ENCODE results near the gene CENPV. TPM values are rescaled to one million over a fixed set of nuclear protein-coding genes. Genes with fewer than 3 reads are reported as not detected.
"Not testable (repeated sequence)": the region's sequence is repeated elsewhere in the genome, so short reads cannot be mapped to it uniquely, and the experiment has no call there.

CENPV gene
- polyA plus RNA-seq (ENCODE audit: low read depth in 6 of 6), result 10 to 100 TPM; 13.3 to 34.2 (median 15.9) TPM

DNA sequence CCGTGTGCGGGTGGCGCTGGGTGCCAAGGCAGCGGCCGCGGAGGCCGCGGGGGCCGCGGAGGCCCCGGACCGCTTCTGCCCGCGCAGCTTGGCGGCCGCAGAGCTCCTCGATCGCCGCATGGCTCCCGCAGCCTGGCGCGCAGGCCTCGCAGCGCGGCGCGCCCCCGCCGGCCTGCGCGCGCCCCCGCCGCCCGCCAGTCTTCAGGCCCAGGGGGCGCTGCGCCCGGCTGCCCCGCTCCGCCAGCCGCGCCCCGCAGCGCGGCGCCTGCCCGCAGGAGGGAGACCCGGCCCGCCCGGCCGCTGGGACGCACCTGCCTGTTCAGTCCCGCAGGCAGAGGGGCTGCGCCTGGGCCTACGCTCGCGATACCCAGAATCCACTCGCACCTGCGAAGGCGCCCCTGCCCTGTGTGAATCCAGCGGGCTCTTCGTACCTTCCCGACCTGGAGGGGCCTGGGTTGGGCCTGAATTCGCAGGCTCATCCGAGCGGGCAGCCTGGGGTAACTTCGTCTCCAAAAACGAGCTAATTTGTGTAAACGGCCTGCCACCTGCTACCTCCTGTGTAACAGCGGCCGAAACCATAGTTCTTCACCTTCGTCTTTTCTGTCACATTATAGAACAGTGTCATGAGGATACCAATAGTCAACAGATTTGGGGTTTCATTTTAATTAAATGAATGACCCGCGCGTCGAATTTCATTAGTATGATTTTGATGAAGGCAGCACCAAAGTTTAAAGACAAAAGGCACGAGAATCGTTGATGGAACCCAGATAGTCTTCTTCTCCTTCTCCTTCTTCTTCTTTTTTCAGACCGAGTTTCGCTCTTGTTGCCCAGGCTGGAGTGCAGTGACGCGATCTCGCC, at the start of gene CENPV:
Gene CENPV, minus strand, starts transcription at position 153 of the 858 bp plus-strand sequence. Its CDS starts 33 bp downstream, at position 120.
- Mint-ChIP-seq H3K27ac (peak within 1 kb of the TSS in 5 of 6 donors; percentile 44 to 89 (median 75)), H3K4me1 (peaks cover 6 to 14% (median 9%) of the 10 kb centered on the region in 3 donors), H3K9me3 (no peaks in the 10 kb centered on the region), H3K27me3 (no peaks in the 10 kb centered on the region), H3K4me3 (peak within 1 kb of the TSS; percentile 88 to 97 (median 94)), H3K36me3 (no peaks in the 10 kb centered on the region)
- ATAC-seq (ENCODE audit: low read depth in 2 of 2) (peak; percentile 79 to 82), DNase-seq (peak; percentile 69)

DNA sequence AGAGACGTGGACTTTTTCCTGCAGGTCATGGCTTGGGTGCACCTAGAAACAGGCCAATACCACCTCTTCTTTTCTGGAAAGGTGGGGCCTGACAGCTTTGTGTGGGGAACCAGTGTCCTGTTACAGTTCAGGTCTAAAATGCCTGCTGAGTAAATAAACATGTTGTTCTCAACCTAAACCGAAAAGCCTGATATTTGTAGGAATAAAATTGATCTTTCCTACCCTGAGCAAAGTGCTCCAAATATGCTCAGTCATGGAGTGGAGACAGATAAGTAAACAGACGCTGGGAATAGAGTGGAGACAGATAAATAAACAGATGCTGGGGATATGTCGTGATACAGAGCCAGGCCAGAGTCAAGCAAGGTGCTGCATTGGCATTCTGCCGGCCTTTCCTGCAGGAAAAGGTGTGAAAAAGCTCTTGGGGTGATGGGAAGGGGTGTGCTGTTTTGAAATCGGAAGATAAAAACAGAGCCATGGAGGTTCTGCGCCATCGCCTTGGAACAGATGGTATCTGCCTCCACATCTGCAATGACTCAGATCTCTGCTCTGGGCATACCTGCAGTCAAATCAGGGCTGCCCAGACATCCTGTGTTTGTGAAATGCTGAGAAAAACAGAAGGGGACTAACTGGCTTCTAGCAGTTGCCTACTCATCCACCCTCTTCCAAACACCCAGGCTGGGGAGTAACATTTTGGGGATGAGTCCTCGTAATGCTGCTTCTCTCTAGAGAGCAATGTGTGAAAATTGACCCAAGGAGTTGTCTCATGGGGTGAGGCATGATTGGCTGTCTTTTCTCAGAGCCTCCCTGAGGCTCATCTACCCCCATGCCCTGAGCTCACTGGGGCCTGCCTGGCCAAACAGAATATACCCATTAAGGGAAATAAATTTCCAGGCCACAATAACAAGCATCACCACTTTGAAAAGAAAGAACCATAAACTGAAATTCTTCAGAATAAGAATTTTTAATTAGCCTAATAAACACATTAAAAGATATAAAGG, 45.3 kb upstream of the CENPV start:
- Mint-ChIP-seq H3K27me3 (peaks cover 6 to 19% (median 11%) of the 10 kb centered on the region in 3 donors), H3K9me3 (no peaks in the 10 kb centered on the region), H3K36me3 (no peaks in the 10 kb centered on the region), H3K27ac (peak overlapping the region in 2 of 6 donors; percentile 32 to 54), H3K4me1 (peaks cover 5 to 9% (median 6%) of the 10 kb centered on the region in 3 donors), H3K4me3 (peak overlapping the region in 2 of 8 donors; percentile 6 to 32)
- ATAC-seq (ENCODE audit: low read depth in 2 of 2) (peak; percentile 60 to 78), DNase-seq (no peak)

DNA sequence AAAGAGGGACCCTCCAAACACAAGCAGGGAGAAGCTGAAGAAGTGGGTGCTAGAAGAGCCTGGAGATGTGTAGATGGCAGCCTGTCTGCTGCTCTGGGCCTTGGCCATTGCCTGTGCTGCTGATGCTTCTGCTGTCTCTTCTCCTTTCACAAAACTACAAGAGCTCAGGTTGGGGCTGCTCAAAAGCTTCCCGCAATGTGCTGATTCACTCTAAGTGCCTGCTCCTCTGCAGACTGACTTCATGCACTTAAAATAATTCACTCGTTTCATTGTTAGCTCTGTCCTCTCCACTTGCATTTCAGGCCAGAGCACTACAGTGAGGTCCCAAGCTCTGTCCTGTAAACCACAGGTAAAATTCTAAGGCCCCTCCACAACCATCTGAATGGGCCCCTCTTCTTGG, 43.4 kb upstream of the CENPV start:
- not testable (repeated sequence) for H3K4me1 Mint-ChIP-seq; H3K9me3 Mint-ChIP-seq; DNase-seq; H3K36me3 Mint-ChIP-seq; ATAC-seq (ENCODE audit: low read depth in 2 of 2); H3K4me3 Mint-ChIP-seq
- Mint-ChIP-seq H3K27ac (peak overlapping the region in 3 of 6 donors; percentile 24 to 85 (median 83)), H3K27me3 (peaks cover 6 to 14% (median 8%) of the 10 kb centered on the region in 3 donors)

DNA sequence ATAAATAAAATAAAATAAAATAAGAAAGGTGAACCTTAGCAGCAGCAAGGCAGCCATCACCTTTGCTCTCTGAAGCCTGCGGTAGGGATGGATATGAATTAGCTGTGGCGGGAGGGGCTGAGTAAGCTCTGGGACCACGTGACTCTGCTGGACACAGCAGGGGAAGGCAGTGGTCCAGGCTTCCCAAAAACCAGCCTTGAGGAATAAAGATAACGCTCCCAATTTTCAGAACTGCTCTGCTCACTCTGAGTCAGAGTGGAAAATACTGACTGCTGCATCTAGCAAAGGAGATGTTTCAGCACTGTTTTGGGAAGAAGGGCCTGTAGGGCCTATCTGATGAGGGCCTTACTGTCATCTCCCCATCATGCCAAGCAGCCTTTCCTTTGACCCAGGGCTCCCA, 42.6 kb upstream of the CENPV start:
- H3K36me3 Mint-ChIP-seq, H3K4me3 Mint-ChIP-seq: not testable (repeated sequence)

DNA sequence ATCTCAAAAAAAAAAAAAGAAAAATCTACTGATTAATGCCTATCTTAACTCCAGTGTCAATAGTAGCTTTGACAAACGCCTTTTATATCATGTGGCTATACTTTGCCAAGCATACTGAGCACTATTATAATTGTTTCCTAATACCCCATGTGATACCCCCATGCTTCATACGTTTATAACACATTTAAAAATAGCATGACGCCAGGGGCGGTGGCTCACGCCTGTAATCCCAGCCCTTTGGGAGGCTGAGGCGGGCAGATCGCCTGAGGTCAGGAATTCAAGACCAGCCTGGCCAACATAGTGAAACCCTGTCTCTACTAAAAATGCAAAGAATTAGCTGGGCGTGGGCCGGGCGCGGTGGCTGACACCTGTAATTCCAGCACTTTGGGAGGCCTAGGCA, 39.2 kb upstream of the CENPV start:
- not testable (repeated sequence) for H3K4me1 Mint-ChIP-seq; H3K4me3 Mint-ChIP-seq; ATAC-seq (ENCODE audit: low read depth in 2 of 2); DNase-seq; H3K36me3 Mint-ChIP-seq; H3K9me3 Mint-ChIP-seq; H3K27me3 Mint-ChIP-seq; H3K27ac Mint-ChIP-seq

More for the DNA sequence above, 42.6 kb upstream of the CENPV start:
- H3K27me3 Mint-ChIP-seq, result peaks cover 6 to 13% (median 8%) of the 10 kb centered on the region in 3 donors
- DNase-seq; ATAC-seq (ENCODE audit: low read depth in 2 of 2); H3K9me3 Mint-ChIP-seq; H3K27ac Mint-ChIP-seq; H3K4me1 Mint-ChIP-seq: not testable (repeated sequence)

DNA sequence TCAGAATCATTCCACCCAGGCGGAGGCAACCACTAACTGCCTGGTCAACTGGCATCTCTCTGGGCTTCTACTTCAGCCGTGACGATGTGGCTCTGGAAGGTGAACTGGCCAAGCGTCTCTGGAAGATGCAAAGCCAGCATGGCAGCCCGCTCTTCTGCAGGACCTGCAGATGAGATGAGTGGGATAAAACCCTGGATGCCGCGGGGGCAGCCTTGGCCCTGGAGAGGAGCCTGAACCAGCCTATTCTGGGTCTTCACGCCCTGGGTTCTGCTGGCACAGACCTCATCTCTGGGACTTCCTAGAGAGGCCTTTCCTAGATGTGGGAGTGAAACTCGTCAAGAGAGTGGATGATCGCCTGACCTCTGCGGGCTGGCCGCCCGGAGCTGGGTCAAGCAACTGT, 38.2 kb upstream of the CENPV start:
- DNase-seq, result no peak
- H3K4me3 Mint-ChIP-seq, result no peak overlapping the region
- no peaks in the 10 kb centered on the region for H3K36me3 Mint-ChIP-seq

DNA sequence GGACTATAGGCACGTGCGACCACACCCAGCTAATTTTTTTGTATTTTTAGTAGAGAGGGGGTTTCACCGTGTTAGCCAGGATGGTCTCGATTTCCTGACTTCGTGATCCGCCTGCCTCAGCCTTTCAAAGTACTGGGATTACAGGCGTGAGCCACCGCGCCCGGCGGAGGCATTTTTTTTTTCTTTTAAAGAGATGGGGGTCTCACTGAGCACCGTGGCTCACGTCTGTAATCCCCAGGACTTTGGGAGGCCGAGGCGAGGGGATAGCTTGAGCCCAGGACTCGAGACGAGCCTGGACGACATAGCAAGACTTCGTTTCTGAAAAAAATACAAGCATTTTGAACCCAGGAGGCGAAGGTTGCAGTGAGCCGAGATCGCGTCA, 32.8 kb upstream of the CENPV start:
- Mint-ChIP-seq H3K27ac (peak overlapping the region in 2 of 6 donors; percentile 54 to 93), H3K4me1 (peaks cover 30 to 47% (median 41%) of the 10 kb centered on the region in 3 donors), H3K4me3 (peak overlapping the region; percentile 86 to 95 (median 90)), H3K36me3 (peaks cover 7 to 14% of the 10 kb centered on the region in 2 donors)
- not testable (repeated sequence) for DNase-seq; H3K27me3 Mint-ChIP-seq; ATAC-seq (ENCODE audit: low read depth in 2 of 2); H3K9me3 Mint-ChIP-seq

More for the DNA sequence above, 38.2 kb upstream of the CENPV start:
- Mint-ChIP-seq H3K4me1 (peaks cover 6 to 7% (median 7%) of the 10 kb centered on the region in 3 donors), H3K27me3 (no peaks in the 10 kb centered on the region), H3K27ac (no peak overlapping the region), H3K9me3 (no peaks in the 10 kb centered on the region)
- no peak for ATAC-seq (ENCODE audit: low read depth in 2 of 2)

DNA sequence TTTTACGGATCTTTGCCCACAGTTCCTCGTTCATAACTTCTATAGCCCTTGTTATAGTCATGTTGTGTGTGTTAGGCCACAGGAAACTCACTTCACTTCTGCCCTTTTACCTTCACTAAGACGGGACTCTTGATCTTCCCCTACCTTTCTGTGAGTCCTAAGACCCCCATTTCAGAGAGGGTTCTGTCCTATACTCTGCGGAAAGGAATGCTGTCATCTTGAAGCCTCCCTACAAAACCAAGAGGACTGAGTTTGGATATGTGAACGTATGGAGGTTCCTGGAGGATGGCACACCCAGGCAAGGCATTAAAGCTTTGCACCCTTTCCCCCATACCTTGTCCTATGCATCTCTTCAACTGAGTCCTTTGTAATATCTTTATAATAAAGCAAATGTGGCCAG, 31.3 kb upstream of the CENPV start:
- ATAC-seq (ENCODE audit: low read depth in 2 of 2), result no peak
- H3K27me3 Mint-ChIP-seq, result no peaks in the 10 kb centered on the region
- no peak for DNase-seq
- H3K9me3 Mint-ChIP-seq, result peaks cover 0 to 3% (median 0%) of the 10 kb centered on the region in 7 donors
- peaks cover 7 to 21% of the 10 kb centered on the region in 2 donors for H3K36me3 Mint-ChIP-seq
- peaks cover 39 to 51% (median 49%) of the 10 kb centered on the region in 3 donors for H3K4me1 Mint-ChIP-seq
- peak overlapping the region in 5 of 8 donors; percentile 13 to 71 (median 57) for H3K4me3 Mint-ChIP-seq
- H3K27ac Mint-ChIP-seq, result peak overlapping the region in 4 of 6 donors; percentile 58 to 83 (median 68)

DNA sequence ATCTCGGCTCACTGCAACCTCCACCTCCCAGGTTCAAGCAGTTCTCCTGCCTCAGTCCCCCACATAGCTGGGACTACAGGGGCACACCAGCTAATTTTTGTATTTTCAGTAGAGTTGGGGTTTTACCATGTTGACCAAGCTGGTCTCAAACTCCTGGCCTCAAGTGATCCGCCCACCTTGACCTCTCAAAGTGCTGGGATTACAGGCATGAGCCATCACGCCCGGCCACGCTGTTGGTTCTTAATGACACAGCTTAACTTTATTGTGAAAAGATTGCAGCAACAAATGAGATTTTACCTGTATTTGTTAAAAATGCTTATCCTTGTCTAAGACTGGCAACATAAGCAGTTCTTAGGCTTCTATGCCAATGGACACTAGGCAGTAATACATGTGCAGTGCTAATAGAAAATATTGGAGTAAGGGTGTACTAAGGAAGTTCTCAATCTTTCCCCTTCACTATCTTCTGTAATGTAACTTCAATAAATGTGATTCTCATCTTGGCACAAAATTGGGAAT, 30.6 kb upstream of the CENPV start:
- peaks cover 7 to 21% of the 10 kb centered on the region in 2 donors for H3K36me3 Mint-ChIP-seq
- H3K27me3 Mint-ChIP-seq, result no peaks in the 10 kb centered on the region
- peaks cover 0 to 3% (median 0%) of the 10 kb centered on the region in 7 donors for H3K9me3 Mint-ChIP-seq
- H3K4me1 Mint-ChIP-seq, result peaks cover 39 to 51% (median 49%) of the 10 kb centered on the region in 3 donors
- ATAC-seq (ENCODE audit: low read depth in 2 of 2), result no peak
- no peak for DNase-seq
- H3K4me3 Mint-ChIP-seq, result peak overlapping the region in 7 of 8 donors; percentile 57 to 97 (median 67)
- peak overlapping the region in 5 of 6 donors; percentile 27 to 80 (median 49) for H3K27ac Mint-ChIP-seq

DNA sequence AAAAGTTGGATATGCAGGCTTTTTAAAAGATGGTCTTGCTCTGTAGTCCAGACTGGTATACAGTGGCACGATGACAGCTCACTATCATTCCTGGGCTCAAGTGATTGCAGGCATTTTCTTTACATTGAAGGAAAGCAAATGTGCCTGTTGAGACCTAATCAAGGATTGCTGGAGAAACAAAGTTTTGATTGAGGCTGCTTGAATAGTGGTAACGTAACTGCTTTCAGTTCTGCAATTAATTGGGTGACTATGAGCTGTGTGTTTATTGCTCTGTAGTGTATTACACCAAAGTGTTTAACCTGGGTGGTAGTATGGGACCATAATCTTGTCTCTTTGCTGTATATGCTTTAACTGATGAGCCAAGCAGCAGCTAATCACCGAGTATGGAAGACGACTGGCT, 29.9 kb upstream of the CENPV start:
- peaks cover 0 to 3% (median 0%) of the 10 kb centered on the region in 7 donors for H3K9me3 Mint-ChIP-seq
- H3K36me3 Mint-ChIP-seq, result peaks cover 7 to 21% of the 10 kb centered on the region in 2 donors
- H3K4me1 Mint-ChIP-seq, result peaks cover 39 to 51% (median 49%) of the 10 kb centered on the region in 3 donors

DNA sequence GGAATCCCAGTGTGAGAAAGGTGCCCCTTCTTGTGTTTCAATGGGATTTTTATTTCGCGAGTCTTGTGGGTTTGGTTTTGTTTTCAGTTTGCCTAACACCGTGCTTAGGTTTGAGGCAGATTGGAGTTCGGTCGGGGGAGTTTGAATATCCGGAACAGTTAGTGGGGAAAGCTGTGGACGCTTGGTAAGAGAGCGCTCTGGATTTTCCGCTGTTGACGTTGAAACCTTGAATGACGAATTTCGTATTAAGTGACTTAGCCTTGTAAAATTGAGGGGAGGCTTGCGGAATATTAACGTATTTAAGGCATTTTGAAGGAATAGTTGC, 28.2 kb upstream of the CENPV start:
- DNase-seq (no peak), ATAC-seq (ENCODE audit: low read depth in 2 of 2) (peak; percentile 7 to 13)
- Mint-ChIP-seq H3K4me1 (peaks cover 32 to 44% (median 43%) of the 10 kb centered on the region in 3 donors), H3K27ac (peak overlapping the region; percentile 98 to 100 (median 99)), H3K27me3 (no peaks in the 10 kb centered on the region), H3K4me3 (peak overlapping the region; percentile 89 to 98 (median 97)), H3K36me3 (peaks cover 7 to 21% of the 10 kb centered on the region in 2 donors), H3K9me3 (peaks cover 0 to 3% (median 0%) of the 10 kb centered on the region in 7 donors)

More for the DNA sequence above, 29.9 kb upstream of the CENPV start:
- Mint-ChIP-seq H3K4me3 (peak overlapping the region in 6 of 8 donors; percentile 58 to 97 (median 72)), H3K27ac (peak overlapping the region in 3 of 6 donors; percentile 63 to 82 (median 80)), H3K27me3 (no peaks in the 10 kb centered on the region)
- DNase-seq (no peak), ATAC-seq (ENCODE audit: low read depth in 2 of 2) (no peak)

DNA sequence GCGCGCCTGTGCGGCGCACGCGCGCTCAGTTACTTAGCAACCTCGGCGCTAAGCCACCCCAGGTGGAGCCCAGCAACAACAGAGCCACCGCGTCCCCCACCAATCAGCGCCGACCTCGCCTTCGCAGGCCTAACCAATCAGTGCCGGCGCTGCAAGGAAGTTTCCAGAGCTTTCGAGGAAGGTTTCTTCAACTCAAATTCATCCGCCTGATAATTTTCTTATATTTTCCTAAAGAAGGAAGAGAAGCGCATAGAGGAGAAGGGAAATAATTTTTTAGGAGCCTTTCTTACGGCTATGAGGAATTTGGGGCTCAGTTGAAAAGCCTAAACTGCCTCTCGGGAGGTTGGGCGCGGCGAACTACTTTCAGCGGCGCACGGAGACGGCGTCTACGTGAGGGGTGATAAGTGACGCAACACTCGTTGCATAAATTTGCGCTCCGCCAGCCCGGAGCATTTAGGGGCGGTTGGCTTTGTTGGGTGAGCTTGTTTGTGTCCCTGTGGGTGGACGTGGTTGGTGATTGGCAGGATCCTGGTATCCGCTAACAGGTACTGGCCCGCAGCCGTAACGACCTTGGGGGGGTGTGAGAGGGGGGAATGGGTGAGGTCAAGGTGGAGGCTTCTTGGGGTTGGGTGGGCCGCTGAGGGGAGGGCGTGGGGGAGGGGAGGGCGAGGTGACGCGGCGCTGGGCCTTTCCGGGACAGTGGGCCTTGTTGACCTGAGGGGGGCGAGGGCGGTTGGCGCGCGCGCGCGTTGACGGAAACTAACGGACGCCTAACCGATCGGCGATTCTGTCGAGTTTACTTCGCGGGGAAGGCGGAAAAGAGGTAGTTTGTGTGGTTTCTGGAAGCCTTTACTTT, 27.6 kb upstream of the CENPV start, which contains the start of gene UBB:
Gene UBB, plus strand, starts transcription at position 452 of the 856 bp plus-strand sequence. CDS start 817 bp downstream, outside the sequence.
- ATAC-seq (ENCODE audit: low read depth in 2 of 2) (peak; percentile 95), DNase-seq (peak; percentile 94)
- peak within 1 kb of the TSS; percentile 89 to 98 (median 97) for H3K4me3 Mint-ChIP-seq
- peaks cover 32 to 44% (median 43%) of the 10 kb centered on the region in 3 donors for H3K4me1 Mint-ChIP-seq
- H3K36me3 Mint-ChIP-seq, result peaks cover 7 to 21% of the 10 kb centered on the region in 2 donors
- H3K9me3 Mint-ChIP-seq, result peaks cover 0 to 3% (median 0%) of the 10 kb centered on the region in 7 donors
- H3K27ac Mint-ChIP-seq, result peak within 1 kb of the TSS; percentile 98 to 100 (median 99)
- no peaks in the 10 kb centered on the region for H3K27me3 Mint-ChIP-seq

Measured in naive B cell (primary cell).